MM.1S (cell line): ENCODE measurements around the gene L3MBTL3.
"Not testable (repeated sequence)": the region's sequence is repeated elsewhere in the genome, so short reads cannot be mapped to it uniquely, and the experiment has no call there.

ENCODE experiments used
- DNase-seq: peaks from one replicate; pipeline ENCODE4 v3.0.0-alpha.2; 2015
- H2AFZ ChIP-seq: fragments of 300-600 bp; sonication (generic); 2 replicates; pipeline ENCODE4 v1.6.0; 2016; ENCODE audit warnings: antibody characterized with exemption, low read length
- H3F3A ChIP-seq: fragments of 300-600 bp; sonication (generic); 2 replicates; pipeline ENCODE4 v1.6.1; 2016; ENCODE audit warnings: mild to moderate bottlenecking, antibody characterized with exemption, low read length, moderate library complexity, mixed read lengths; ENCODE audit not compliant: insufficient read depth
- H3K27ac ChIP-seq: fragments of 300-600 bp; sonication (generic); 2 replicates; pipeline ENCODE4 v1.5.1; 2016; ENCODE audit warnings: mild to moderate bottlenecking, low read length
- H3K27me3 ChIP-seq: fragments of 300-600 bp; sonication (generic); replicated peaks from 2 replicates; pipeline ENCODE4 v1.6.0; 2016; ENCODE audit warnings: low read length; ENCODE audit not compliant: insufficient read depth
- H3K36me3 ChIP-seq: fragments of 300-600 bp; sonication (generic); replicated peaks from 2 replicates; pipeline ENCODE4 v1.6.1; 2016; ENCODE audit warnings: mild to moderate bottlenecking, low read length, mixed read lengths; ENCODE audit not compliant: insufficient read depth
- H3K4me1 ChIP-seq: fragments of 300-600 bp; sonication (generic); 2 replicates; pipeline ENCODE4 v1.6.1; 2016; ENCODE audit warnings: low read length, mixed read lengths
- H3K4me2 ChIP-seq: fragments of 300-600 bp; sonication (generic); 2 replicates; pipeline ENCODE4 v1.6.0; 2016; ENCODE audit warnings: low read depth, low read length
- H3K4me3 ChIP-seq: fragments of 300-600 bp; sonication (generic); 2 replicates; pipeline ENCODE4 v1.5.1; 2016; ENCODE audit warnings: low read length, mixed read lengths
- H3K79me2 ChIP-seq: fragments of 300-600 bp; sonication (generic); 2 replicates; pipeline ENCODE4 v1.6.1; 2016; ENCODE audit warnings: mixed run types, low read length, mixed read lengths
- H3K9ac ChIP-seq: fragments of 300-600 bp; sonication (generic); 2 replicates; pipeline ENCODE4 v1.6.1; 2016; ENCODE audit warnings: low read length, mixed read lengths
- H3K9me2 ChIP-seq: fragments of 300-600 bp; sonication (generic); replicated peaks from 2 replicates; pipeline ENCODE4 v1.6.1; 2016; ENCODE audit warnings: mild to moderate bottlenecking, low read length, mixed read lengths; ENCODE audit not compliant: insufficient read depth
- H3K9me3 ChIP-seq: fragments of 300-600 bp; sonication (generic); replicated peaks from 2 replicates; pipeline ENCODE4 v1.6.1; 2016; ENCODE audit warnings: mild to moderate bottlenecking, low read length, mixed read lengths; ENCODE audit not compliant: insufficient read depth
- H4K20me1 ChIP-seq: fragments of 300-600 bp; sonication (generic); 2 replicates; pipeline ENCODE4 v1.6.1; 2016; ENCODE audit warnings: mild to moderate bottlenecking, low read length, moderate library complexity, mixed read lengths; ENCODE audit not compliant: insufficient read depth
- EZH2 ChIP-seq: fragments of 300-600 bp; sonication (generic); optimal IDR thresholded peaks from 2 replicates; pipeline ENCODE3; 2017; ENCODE audit warnings: low read depth, mild to moderate bottlenecking, antibody characterized with exemption, low read length, mixed read lengths
- EZH2phosphoT487 ChIP-seq: fragments of 300-600 bp; sonication (generic); IDR thresholded peaks from 2 replicates; pipeline ENCODE4 v1.6.1; 2018; ENCODE audit warnings: antibody characterized with exemption, low read length
- TF ChIP-seq, protein P1 (sequence below): fragments of 300-600 bp; sonication (generic); IDR thresholded peaks from 2 replicates; pipeline ENCODE4 v1.5.1; 2016; ENCODE audit warnings: antibody characterized with exemption, low read length, mixed read lengths

The L3MBTL3 gene

DNA sequence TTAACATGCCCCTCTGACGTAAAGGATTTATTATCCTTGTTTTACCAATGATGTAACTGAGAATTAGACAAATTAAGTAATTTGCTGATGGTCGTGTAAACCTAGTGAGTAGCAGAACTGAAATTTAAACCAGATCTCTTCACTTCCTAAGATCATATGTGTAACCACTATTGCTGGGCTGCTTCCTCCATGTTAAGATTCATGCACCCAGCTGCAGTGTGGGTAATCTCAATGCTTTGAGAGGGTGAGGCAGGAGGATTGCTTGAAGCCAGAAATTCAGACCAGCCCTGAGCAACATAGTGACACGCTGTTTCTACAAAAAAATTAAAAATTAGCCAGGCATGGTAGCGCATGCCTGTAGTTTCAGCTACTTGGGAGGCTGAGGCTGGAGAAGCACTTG, 97.9 kb downstream of the L3MBTL3 start:
- TF ChIP-seq EZH2 (no peak), EZH2phosphoT487 (no peak)
- TF ChIP-seq, protein P1, sequence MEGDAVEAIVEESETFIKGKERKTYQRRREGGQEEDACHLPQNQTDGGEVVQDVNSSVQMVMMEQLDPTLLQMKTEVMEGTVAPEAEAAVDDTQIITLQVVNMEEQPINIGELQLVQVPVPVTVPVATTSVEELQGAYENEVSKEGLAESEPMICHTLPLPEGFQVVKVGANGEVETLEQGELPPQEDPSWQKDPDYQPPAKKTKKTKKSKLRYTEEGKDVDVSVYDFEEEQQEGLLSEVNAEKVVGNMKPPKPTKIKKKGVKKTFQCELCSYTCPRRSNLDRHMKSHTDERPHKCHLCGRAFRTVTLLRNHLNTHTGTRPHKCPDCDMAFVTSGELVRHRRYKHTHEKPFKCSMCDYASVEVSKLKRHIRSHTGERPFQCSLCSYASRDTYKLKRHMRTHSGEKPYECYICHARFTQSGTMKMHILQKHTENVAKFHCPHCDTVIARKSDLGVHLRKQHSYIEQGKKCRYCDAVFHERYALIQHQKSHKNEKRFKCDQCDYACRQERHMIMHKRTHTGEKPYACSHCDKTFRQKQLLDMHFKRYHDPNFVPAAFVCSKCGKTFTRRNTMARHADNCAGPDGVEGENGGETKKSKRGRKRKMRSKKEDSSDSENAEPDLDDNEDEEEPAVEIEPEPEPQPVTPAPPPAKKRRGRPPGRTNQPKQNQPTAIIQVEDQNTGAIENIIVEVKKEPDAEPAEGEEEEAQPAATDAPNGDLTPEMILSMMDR, result no peak
- no peak overlapping the region for H3K4me3 ChIP-seq
- H3K36me3 ChIP-seq, result no peaks in the 10 kb centered on the region
- H3K4me1 ChIP-seq, result no peaks in the 10 kb centered on the region
- no peak for DNase-seq
- no peak overlapping the region for H3K4me2 ChIP-seq
- no peaks in the 10 kb centered on the region for H4K20me1 ChIP-seq
- no peaks in the 10 kb centered on the region for H3K27me3 ChIP-seq
- no peaks in the 10 kb centered on the region for H3K9me3 ChIP-seq
- no peak overlapping the region for H3K27ac ChIP-seq
- H3F3A ChIP-seq, result no peaks in the 10 kb centered on the region
- H3K9ac ChIP-seq, result no peak overlapping the region
- no peaks in the 10 kb centered on the region for H3K79me2 ChIP-seq
- no peaks in the 10 kb centered on the region for H3K9me2 ChIP-seq
- H2AFZ ChIP-seq, result no peak overlapping the region

DNA sequence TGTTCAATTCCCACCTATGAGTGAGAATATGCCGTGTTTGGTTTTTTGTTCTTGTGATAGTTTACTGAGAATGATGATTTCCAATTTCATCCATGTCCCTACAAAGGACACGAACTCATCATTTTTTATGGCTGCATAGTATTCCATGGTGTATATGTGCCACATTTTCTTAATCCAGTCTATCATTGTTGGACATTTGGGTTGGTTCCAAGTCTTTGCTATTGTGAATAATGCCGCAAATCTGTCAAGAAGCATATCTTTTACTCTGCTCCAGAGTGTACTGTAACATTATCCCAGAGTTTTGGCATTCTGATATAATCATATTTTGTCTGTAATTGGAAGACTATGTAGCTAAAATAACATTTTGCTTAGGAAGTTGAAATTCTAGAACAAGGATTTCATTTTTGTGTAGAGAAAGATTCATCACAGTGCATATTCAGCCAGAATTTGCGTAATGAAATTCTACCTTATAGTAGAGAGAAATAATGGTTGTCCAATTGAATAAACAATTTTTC, 98.9 kb downstream of the L3MBTL3 start:
- not testable (repeated sequence) for H3K4me1 ChIP-seq, H4K20me1 ChIP-seq, H3K4me2 ChIP-seq, H3K9me2 ChIP-seq, H3K9me3 ChIP-seq, H3K4me3 ChIP-seq, H3K27me3 ChIP-seq, DNase-seq, H3K79me2 ChIP-seq, H3K36me3 ChIP-seq, H3K27ac ChIP-seq, H3K9ac ChIP-seq, H2AFZ ChIP-seq, H3F3A ChIP-seq

GRCh38 chr6:130118236-130118635, 99.9 kb downstream of the L3MBTL3 start:
- H3K9me2 ChIP-seq, result no peaks in the 10 kb centered on the region
- no peaks in the 10 kb centered on the region for H3K27me3 ChIP-seq
- no peak for DNase-seq
- H3K4me2 ChIP-seq, result no peak overlapping the region
- no peaks in the 10 kb centered on the region for H3K79me2 ChIP-seq
- no peaks in the 10 kb centered on the region for H3K36me3 ChIP-seq
- H3K9ac ChIP-seq, result no peak overlapping the region
- H2AFZ ChIP-seq, result no peak overlapping the region
- H3F3A ChIP-seq, result no peaks in the 10 kb centered on the region
- H3K9me3 ChIP-seq, result no peaks in the 10 kb centered on the region
- H4K20me1 ChIP-seq, result no peaks in the 10 kb centered on the region
- TF ChIP-seq, protein P1, result no peak
- no peak for TF ChIP-seq EZH2phosphoT487
- TF ChIP-seq EZH2, result no peak
- no peaks in the 10 kb centered on the region for H3K4me1 ChIP-seq
- H3K27ac ChIP-seq, result no peak overlapping the region
- no peak overlapping the region for H3K4me3 ChIP-seq

DNA sequence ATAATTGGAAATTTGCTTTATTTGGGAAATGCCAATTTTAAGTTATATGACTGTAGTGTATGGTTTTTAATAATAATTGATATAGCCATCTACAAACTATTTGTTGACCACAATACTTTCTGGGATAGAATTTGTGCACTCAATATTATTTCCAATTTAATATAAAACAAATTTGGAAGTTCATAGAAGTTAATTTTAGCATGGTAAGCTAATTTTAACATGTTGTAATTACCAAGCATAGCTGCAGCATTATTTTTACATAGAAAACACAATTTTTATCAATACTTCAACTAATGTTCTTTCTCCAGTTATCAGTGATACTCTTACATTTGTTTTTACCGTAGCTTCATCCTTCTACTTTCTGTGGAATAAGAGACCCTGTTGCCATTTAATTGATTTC, 100.8 kb downstream of the L3MBTL3 start:
- no peak for DNase-seq
- no peak for TF ChIP-seq EZH2
- TF ChIP-seq EZH2phosphoT487, result no peak
- TF ChIP-seq, protein P1, result no peak
- H3K9ac ChIP-seq, result no peak overlapping the region
- no peaks in the 10 kb centered on the region for H4K20me1 ChIP-seq
- no peaks in the 10 kb centered on the region for H3K79me2 ChIP-seq
- no peaks in the 10 kb centered on the region for H3K27me3 ChIP-seq
- H2AFZ ChIP-seq, result no peak overlapping the region
- no peak overlapping the region for H3K27ac ChIP-seq
- H3K4me1 ChIP-seq, result no peaks in the 10 kb centered on the region
- H3F3A ChIP-seq, result no peaks in the 10 kb centered on the region
- H3K4me3 ChIP-seq, result no peak overlapping the region
- no peak overlapping the region for H3K4me2 ChIP-seq
- no peaks in the 10 kb centered on the region for H3K9me3 ChIP-seq
- no peaks in the 10 kb centered on the region for H3K36me3 ChIP-seq
- H3K9me2 ChIP-seq, result no peaks in the 10 kb centered on the region
